ENCODE data around the gene LDHA. TPM values are rescaled to one million over a fixed set of nuclear protein-coding genes. Genes with fewer than 3 reads are reported as not detected.

LDHA gene
- total and polyA plus RNA-seq, 9 of the 15 experiments (the other 6 are each of a cell fraction or from before 2014, with no cell fraction given), result 535 to 3,001 (median 926) TPM

- TF ChIP-seq MCM2 (IDR thresholded peaks at IDR 0.05; ENCODE audit: low read depth) (no peak), SIN3B (IDR thresholded peaks at IDR 0.05; ENCODE audit: low read depth) (no peak), PPARD (CRISPR knock-in tag; IDR thresholded peaks at IDR 0.05) (no peak), ZNF449 (CRISPR knock-in tag; IDR thresholded peaks at IDR 0.05) (no peak), OTX1 (CRISPR knock-in tag; IDR thresholded peaks at IDR 0.05) (0 out of 2 replicates have a peak, but pooled peaks have one; percentile 60), GABPB1 (CRISPR knock-in tag; IDR thresholded peaks at IDR 0.05) (peak; percentile 44; the same call in 1 of the 2 replicates), YY1 (IDR thresholded peaks at IDR 0.05; ENCODE audit: borderline replicate concordance in 1 of 3, control insufficient read depth in 1 of 3, extremely low read depth in 1 of 3, insufficient read depth in 3 of 3, insufficient read length in 1 of 3, insufficient replicate concordance in 2 of 3, low read depth in 1 of 3, low read length in 2 of 3) (no peak), ZNF639 (CRISPR knock-in tag; conservative IDR thresholded peaks at IDR 0.05 in 1 of 2, IDR thresholded peaks at IDR 0.05 in 1 of 2) (peak in 1 of 2 experiments; percentile 8; a peak in 1 of 4 replicates), SMAD3 (CRISPR knock-in tag; conservative IDR thresholded peaks at IDR 0.05) (0 out of 2 replicates have a peak, but pooled peaks have one; percentile 12), IFI16 (CRISPR knock-in tag; IDR thresholded peaks at IDR 0.05) (0 out of 2 replicates have a peak, but pooled peaks have one; percentile 13), KLF1 (tag; IDR thresholded peaks at IDR 0.05) (no peak), ZNF444 (CRISPR knock-in tag; IDR thresholded peaks at IDR 0.05) (peak; percentile 37; the same call in 1 of the 2 replicates), CTBP1 (IDR thresholded peaks at IDR 0.05; ENCODE audit: borderline replicate concordance) (no peak), ETS2 (tag; IDR thresholded peaks at IDR 0.05; ENCODE audit: borderline replicate concordance, poor library complexity, severe bottlenecking) (no peak), KAT8 (IDR thresholded peaks at IDR 0.05; ENCODE audit: low read depth) (no peak), NCOA6 (IDR thresholded peaks at IDR 0.05) (no peak), STAT5B (CRISPR knock-in tag; IDR thresholded peaks at IDR 0.05) (no peak), SMAD1 (IDR thresholded peaks at IDR 0.05; ENCODE audit: low read depth, low read length, partially characterized antibody) (no peak), E2F4 (CRISPR knock-in tag; IDR thresholded peaks at IDR 0.05; ENCODE audit: low read depth) (no peak), GTF2E2 (tag; IDR thresholded peaks at IDR 0.05) (peak; percentile 70; the same call in 1 of the 2 replicates), ZNF431 (CRISPR knock-in tag; IDR thresholded peaks at IDR 0.05) (no peak), KDM5B (IDR thresholded peaks at IDR 0.05; ENCODE audit: insufficient replicate concordance, low read depth, low read length) (no peak), HCFC1 (IDR thresholded peaks at IDR 0.05; ENCODE audit: low read depth, low read length) (no peak), TSC22D4 (tag; IDR thresholded peaks at IDR 0.05) (no peak), ELF1 (tag; IDR thresholded peaks at IDR 0.05) (peak; percentile 83)
Observed at GRCh38 chr11:18384157-18384641, 10.2 kb upstream of the LDHA start (continued).
